ENCODE measurements around the gene ZNF503.

Gene ZNF503

DNA sequence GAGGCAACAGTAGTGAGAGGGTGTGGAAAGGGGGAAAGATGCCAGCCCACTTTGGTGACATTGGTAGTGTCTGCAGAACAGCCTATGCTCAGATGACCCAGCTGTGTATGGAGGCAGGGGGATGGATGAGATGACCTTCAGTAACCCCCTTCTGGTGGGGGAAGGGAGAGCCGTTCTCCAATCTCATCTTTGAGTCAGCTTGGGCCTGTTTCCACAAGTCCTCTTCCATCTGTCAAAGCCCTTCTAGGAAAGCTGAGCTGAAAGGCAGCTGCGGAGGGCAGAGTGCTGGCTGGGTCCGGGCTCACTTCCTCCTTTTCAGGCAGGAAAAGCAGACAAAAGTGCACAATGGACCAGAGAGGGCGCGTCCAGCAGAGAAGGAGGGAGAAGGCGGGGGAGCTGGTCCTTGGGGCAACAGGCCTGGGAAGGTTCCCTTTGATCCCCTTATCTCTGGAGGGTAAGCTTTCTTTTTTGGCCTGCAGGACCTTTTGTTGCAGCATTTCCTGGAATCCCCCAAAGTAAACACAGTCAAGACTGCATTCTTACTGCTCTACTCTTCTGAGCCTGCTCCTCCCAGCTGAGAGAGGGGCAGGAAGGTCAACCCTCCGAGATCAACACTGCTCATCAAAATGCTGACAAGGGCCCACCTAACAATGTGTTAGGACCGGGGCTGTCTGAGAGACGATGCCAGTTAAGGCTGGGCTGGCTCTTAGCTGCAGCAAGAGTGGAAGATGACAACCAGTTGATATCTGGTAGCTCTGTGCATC, 28.6 kb upstream of the ZNF503 start:
- no peak for DNase-seq

DNA sequence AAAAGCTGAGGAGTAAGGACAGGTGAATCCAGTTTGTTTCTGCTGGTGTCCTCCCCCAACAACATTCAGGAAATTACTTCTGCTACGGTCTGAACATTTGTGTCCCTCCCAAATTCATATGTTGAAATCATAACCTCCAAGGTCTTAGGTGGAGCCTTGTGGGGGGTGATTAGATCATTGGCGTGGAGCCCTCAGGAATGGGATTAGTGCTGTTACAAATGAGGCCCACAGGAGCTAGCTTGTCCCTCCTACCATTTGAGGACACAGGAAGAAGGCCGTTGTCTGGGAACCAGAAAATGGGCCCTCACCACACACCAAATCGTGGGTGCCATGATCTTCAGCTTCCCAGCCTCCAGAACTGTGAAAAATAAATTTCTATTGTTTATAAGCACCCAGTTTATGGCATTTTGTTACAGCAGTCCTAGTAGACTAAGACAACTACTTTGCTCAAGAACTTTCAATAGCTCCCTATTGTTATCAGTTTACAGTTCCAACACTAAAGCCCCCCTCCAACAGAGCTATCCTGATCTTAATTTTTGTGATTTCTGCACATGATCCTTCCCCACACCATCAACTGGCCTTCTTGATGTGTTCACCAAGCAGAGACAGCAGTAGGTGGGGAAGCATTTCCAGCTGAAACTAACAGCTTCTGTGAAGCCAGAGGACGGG, 27.7 kb upstream of the ZNF503 start:
- no peak for DNase-seq

DNA sequence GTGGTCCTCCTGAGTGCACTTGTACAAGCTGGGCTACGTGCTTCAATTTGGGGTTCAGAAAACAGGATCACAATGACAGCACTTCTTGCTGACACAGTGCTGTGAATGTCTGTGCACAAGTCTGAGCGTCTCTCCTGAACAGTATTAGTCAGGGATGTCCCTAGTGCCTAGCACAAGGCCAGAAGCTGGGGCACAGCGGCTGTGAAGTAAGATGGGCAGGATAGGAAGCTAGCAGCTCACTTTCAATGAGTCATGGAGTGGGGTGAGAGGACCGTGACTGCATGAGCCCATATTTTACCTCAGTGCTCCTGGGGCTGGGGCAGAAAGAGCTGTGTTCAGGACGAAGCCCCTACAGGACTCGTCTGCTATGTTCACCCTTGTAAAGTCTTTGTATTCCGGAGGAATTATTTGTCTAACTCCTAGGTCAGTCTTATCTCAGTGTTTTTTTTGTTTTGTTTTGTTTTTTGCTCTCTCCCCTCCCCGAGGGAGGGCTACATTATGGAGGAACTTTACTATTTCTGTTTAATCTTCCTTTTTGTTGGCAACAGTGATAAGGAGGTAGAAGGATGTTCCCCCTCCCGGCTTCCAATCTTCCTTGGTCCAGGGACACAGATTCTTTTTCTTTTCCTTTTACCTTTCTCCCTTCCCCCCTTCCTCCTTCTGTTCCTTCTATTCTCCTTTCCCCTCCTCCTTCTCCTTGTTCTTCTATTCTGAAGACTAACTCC, 27.0 kb upstream of the ZNF503 start:
- DNase-seq = no peak

DNA sequence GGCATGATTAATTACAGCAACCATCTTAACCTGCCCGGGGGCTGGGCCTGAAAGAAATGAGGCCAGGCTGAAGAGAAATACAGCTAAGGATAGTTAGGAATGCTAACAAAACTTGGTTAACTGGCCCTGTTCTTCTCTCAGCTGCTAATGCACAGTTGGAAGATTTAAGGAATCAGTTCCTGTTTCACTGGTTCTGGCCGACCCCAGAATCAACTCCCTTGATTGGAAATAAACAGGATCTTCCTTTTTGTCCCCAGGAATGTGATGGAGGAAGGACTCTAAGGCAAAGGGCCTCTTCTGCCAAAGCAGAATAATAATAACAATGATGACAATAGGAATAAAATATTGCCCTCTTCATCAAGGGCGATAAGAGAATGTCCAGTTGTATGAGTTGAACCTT, 26.4 kb upstream of the ZNF503 start:
- no peak for DNase-seq

DNA sequence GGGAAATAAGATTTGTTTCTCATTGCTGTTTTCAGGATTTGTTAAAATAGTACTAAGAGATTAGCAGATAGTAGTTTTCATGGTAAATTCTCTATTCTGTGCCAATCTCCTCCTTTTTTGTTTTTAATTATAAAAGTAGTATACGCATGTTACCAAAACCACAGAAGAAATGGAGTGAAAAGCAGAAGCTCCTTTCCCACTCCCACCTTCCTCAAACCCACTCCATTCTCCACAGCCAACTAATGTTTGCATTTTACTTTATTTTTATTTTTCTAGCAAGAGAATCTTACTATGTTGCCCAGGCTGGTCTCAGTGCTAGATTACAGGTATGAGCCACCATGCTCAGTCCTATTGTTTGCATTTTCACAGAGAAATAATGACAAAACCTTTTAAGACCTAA, 25.3 kb upstream of the ZNF503 start:
- no peak for DNase-seq

DNA sequence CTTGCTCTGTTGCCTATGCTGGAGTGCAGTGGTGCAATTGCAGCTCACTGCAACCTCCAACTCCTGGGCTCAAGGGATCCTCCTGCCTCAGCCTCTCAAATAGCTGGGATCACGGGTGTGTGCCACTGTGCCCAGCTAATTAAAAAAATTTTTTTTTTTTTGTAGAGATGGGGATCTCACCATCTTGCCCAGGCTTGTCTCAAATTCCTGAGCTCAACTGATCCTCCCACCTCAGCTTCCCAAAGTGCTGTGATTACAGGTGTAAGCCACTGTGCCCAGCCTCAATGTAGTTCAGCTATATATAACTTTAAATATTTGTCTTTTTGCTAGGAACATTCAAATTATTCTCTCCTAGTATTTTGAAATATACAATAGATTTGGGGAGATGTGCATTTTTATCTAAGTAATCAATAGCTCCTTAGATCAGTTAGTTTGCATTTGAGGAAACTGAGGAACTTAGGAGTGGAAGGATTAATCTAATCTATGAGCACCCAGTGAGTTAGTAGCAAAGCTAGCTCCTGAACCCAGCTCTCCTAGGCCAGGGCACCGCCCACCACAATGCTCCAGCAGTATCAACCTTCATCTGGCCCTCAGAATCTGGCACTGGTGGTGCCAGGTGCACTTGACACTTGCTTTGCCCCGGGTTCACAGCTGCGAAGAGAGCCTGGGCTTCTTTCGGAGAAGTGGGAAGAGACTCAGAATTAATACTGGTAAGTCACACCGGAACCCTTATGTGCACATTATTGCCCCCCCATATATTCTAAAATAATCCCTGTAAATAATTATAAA, 23.9 kb upstream of the ZNF503 start:
- no peak for DNase-seq

DNA sequence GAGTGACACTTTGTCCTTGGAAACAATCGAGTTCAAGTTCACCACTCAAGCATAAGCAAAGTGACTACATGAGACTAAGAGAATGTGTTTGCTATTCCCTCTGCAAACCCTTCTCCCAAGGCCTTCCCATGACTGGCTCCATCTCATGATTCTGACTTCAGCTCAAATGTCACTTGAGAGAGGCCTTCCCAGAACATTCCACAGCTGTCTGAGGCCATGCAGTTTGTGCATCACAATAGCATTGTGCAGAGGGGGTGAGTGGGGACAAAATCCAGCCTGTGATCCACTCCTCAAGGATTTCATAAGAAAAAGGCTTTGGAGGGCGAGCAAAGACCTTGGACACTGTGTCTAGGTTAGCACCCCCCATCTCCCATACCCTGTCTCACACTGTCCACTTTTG, 23.0 kb upstream of the ZNF503 start:
- DNase-seq = no peak

DNA sequence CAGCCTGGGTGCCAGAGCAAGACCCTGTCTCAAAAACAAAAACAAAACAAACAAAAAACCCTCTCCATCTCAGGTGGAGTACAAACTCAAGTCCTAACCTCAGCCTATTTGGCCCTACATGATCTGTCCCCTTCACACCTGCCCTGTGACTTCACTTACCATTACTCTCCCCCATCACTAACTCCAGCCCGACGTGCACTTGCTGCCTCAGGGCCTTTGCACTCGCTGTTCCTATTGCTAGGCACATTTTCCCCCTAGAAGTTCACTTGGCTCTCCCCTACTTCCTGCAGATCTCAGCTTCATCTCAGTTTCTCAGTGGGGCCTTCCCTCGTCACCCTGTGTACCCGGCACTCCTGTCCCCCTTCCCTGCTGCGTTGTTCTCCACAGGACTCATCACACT, 21.3 kb upstream of the ZNF503 start:
- DNase-seq = no peak

DNA sequence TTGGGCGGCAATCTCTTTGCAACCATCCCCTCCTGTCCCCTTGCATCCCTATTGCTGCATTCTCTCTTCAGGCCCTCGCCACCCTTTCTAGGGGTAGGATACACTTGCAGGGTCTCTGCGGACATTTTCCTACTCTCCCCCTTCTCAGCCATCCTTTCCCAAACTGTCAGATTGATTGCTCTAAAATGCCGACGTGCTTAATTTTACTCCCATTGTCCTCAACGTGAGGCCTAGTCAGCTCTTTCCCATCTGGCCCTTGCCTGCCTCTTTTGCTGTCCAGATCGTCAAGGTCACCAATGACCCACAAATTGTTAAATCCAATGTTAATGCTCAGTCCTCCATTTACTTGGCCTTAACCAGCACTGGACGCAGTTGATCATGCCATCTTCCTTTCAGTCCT, 17.1 kb upstream of the ZNF503 start:
- DNase-seq = no peak

DNA sequence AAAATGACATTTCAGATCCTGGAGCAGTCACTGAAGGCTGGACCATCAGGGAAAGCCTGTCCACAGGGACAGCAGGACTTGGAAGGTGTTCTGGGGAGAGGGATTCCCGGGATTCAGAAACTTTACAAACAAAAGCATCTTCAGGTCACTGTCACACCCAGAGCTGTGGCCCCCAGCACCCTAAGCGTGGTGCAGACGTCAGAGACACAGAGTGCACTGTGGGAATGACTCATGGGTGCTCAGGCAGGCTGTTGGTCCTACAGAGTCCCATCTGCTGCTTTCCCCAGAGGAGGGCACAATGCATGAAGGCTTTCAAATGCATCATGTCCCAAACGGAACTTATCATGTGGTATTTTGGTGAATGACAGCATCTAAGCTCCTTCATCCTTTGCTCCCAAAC, 16.7 kb upstream of the ZNF503 start:
- no peak for DNase-seq

DNA sequence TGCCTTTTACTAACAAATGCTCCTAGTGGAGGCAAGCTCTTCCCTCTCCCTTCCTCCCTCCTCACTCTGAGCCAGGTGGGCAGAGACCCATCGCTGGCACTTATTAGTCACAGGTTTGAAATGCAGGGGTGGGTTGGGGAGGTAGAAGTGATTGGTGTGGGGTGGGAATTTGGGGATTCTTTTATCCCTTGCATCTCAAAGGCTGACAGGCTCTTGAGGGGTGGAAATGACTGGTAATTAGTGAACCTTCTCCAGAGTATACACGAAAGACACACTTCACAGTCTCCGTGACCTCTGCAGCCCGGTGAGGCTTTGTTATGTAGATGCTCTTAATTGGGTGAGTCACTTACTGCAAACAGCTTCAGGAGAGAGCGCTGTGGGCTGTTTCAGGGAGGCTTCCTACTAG, 16.0 kb upstream of the ZNF503 start:
- no peak for DNase-seq

DNA sequence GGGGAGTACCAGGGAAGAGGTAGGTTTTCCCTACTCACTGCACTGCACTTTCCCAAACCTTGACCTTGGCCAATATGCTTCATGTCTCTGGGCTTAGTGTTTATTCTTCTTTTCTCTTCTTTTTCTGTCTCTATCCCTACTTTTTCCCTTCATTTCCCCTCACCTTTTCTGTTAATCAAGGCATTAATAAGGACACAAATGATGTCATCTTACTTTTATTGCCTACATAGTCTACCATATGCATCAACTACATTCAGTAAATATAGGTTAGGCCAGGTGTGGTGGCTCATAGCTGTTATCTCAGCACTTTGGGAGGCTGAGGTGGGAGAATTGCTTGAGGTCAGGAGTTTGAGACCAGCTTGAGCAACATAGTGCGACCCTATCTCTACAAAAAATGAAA, 13.0 kb upstream of the ZNF503 start:
- no peak for DNase-seq

DNA sequence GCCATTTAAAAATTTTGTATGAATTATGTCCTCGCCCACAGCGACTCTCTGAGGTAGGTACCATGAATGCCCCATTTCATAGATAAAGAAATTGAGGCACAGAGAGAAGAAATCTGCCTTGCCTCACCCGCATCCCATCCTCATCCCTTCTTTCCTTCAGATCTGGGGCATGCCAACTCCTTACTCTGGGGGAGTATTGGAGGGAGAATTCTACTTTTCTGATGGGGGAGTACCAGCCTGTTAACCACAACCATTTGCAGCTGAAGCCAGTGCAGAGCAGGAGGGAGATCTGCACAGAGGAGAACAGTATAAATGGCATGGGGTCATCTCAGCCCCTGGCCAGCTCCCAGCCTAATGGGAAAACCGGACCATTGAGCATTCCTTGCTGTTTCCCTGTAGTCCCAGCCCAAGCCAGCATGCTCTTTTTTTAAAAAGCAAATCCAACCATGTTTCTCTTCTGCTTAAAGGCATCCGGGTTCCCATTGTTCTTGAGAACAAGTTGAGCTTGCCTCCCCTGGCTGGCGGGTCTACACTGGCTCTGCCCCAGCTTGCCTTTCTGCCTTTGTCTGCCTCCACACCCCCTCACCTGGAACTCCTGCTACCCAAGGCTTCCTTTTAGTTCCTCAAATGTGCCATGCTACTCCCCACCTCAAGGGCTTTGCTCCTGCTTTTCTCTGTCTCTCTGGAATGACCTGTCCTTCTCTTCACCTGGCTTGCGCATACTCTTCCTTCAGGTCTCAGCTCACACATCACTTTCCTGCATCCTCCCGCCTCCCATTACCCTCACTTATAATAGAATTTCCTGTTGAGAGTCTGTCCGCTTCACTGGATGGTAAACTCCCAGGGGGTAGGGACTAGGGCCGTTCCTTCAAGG, 8.8 kb upstream of the ZNF503 start:
- no peak for DNase-seq

DNA sequence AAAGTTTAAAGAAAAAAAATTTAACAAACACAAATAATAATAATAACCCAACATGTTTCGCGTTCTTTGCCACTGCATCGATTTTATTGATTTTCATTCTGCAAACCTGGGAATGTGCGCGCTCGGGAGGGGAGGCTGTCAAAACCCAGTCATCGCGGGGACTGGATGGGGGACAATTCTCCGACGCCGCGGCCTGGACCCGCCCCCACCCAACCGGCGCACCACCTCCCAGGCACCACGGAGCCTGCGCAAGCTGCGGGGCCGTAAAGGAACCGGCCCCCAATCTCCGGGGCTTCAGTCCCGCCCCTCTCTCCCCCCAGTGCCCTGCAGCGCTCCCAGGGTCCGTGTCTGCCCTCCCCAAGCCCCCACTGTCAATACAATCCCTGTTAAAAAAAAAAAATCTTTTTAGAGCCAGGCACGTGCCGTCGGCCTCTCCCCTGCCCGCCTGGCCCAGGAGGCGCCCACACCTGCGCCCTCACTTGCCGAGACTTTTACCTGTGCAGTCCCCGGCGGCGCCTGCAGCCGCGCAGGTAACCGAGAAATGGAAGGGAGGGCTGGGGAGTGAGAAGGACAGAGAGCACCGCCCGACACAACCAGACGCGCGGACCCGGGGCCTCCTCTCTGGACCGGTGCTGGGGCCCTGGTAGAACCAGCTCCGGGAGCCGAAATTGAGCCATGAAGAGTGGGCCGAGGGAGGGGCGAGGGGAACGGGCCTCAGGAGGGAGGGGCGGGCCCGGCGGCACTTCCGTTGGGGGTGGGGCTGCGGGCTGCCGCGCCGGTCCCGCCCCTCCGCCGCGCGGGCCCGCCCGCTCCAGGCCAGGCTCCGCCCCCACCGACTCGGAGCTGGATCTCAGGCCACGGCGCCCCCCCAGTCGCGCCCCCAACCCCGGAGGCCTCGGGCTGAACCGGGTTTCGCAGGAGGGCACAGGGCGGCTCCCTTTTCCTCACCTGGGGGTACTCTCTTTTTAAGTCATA, 7.6 kb upstream of the ZNF503 start:
- DNase-seq = peak; percentile 33

DNA sequence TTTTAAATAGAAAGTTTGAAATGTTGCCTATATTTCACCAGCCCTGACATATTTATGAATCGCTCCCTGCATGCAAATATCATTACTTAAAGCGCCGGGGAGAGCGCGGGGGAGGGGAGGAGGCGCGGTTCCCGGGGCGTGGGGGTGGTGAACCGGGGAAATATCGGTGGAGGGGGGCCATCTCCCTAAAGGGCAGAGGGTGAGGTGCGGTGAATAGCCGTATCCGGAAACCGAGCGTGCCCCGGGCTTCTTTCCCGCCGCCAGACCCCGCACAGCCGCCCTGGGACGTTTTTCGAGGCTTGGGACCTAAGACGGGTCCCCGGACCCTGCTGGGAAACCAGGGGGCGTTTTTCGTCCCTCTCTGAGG, 6.9 kb upstream of the ZNF503 start:
- DNase-seq = no peak

DNA sequence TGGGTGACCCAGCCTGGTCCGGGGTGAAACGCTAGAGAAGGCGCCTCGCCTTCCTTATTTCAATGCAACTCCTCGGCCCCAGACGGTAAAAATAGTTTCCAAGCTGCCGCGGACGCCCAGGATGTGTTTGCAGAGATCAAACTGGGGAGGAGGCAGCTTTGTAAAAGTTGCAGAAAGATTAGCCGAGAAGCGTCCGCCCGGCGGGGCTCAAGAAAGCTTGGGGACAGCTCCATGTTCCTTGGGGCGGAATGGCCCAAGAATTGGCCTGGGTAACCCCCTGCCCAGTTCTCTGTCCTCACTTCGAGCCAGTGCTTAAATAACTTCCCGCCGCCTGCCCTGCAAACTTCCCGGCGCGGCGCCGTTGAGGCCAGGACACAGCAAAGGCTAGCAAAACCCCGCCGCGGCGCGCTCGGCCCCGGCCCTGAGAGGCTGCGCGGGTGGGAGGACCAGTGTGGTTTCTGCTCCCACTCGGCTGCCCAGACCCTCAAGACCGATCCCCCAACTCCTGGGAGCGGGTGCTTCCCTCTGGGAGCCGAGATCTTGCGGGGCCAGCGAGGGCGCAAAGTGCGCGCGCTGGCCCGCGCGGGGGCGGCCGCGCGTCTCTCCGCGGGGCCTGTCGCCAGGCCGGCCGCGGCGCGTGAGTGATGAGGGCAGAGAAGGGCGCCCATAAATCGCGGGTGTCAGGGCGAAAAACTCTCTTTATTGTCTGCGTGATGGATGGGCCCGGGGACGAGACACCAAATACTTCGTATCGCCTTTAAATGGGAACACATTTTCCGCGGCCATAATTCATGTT, 6.3 kb upstream of the ZNF503 start:
- DNase-seq = no peak

DNA sequence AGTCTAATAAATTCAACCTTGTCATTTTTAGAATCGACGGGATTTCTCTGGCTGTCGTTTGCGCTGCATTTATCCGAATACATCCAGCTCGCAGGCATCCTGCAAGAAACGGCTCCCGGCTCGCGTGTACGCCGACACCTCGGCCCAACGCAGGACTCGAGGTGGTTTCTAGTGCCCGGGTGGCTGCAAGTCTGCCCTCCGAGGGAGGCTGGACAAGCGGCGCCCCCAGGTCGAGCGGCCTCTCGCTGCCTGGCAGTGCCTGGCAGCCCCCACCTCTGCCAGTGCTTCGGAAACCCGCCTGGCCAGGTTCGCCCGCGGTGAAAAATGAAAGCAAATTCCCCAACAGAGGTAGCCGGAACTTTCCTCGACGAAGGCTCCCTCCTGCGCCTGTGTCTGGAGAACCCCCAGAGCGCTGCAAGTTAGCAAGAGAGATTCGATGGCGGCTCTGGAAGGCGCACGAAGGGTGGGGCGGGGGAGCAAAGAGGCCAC, 5.7 kb upstream of the ZNF503 start:
- DNase-seq = no peak

DNA sequence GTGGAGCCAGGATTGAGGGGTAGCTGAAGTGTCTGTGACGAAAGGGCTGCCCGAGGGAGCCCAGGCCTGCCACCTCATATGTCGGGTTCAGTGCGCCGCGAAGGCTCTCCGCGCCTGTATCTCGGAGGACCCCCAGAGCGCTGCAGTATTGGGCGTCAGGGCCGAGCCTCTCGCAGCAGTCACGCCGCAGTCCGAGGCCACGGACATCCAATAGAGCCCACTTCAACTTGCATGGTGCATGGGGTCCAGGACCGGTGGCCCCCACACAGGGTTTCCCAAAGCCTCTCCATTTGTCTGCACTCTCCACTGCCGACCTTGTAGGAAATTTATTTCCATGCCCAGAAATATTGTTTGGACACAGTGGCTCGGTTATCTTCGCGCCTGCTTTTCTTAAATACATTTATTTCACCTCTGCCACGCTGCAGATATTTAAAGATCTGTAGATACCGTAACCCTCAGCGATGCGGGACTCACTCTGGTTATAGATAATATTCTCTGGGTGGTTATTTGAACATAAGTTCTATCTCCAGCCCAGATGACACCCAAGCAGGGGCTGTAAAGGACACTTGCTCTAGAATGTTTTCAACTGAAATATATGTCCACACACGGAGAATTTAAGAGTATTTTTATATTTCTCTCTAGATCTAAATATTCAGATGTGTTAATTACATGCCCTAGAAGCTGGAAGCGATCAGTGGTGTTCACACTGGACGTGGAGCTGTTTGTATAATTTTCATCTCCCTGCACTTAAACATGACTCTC, 5.1 kb upstream of the ZNF503 start:
- DNase-seq = no peak

Measured in activated CD8-positive, alpha-beta memory T cell treated with anti-CD3 and anti-CD28 coated beads, Interleukin-2, amount 50 U/mL, for 4 hours (primary cell).